Dedifferentiated amniotic fluid mesenchymal stem cell (primary cell): ENCODE data around the gene TAF3.

Experiments used
- DNase-seq: peaks from one replicate; pipeline ENCODE4 v3.0.0-alpha.2; 2016; ENCODE audit errors: extremely low spot score

TAF3 gene

GRCh38 chr10:8044908-8045725, 226.8 kb downstream of the TAF3 start:
- no peak for DNase-seq

- DNase-seq = no peak
Observed at GRCh38 chr10:8045726-8046494, 227.6 kb downstream of the TAF3 start.

- no peak for DNase-seq
Observed at GRCh38 chr10:8047452-8048280, 229.4 kb downstream of the TAF3 start.

GRCh38 chr10:8048281-8049008, 230.1 kb downstream of the TAF3 start:
- no peak for DNase-seq

- no peak for DNase-seq
Observed at GRCh38 chr10:8049045-8049864, 230.9 kb downstream of the TAF3 start.

- DNase-seq = no peak
Observed at GRCh38 chr10:8049865-8050555, 231.7 kb downstream of the TAF3 start.

- no peak for DNase-seq
Observed at GRCh38 chr10:8050556-8051108, 232.3 kb downstream of the TAF3 start.

- DNase-seq = no peak
Observed at GRCh38 chr10:8051109-8051821, 233.0 kb downstream of the TAF3 start.

- DNase-seq = no peak
Observed at GRCh38 chr10:8051851-8052257, 233.5 kb downstream of the TAF3 start.

GRCh38 chr10:8052341-8052955, 234.1 kb downstream of the TAF3 start:
- no peak for DNase-seq

- DNase-seq = no peak
Observed at GRCh38 chr10:8052956-8053445, 234.7 kb downstream of the TAF3 start.

GRCh38 chr10:8053446-8054243, 235.3 kb downstream of the TAF3 start:
- DNase-seq = no peak

GRCh38 chr10:8054244-8054493, 235.9 kb downstream of the TAF3 start:
- DNase-seq = no peak

GRCh38 chr10:8054494-8055407, 236.4 kb downstream of the TAF3 start, which contains the start of gene GATA3:
Gene GATA3, plus strand, starts transcription at chr10:8054688. Its CDS starts 968 bp downstream, at chr10:8055656.
- DNase-seq = no peak

GRCh38 chr10:8055420-8056349, 237.4 kb downstream of the TAF3 start:
- no peak for DNase-seq

GRCh38 chr10:8056378-8056777, 238.1 kb downstream of the TAF3 start:
- no peak for DNase-seq
